Left lung (tissue), 10 donors: Measurements from ENCODE around the gene TALDO1. TPM values are rescaled to one million over a fixed set of nuclear protein-coding genes. Genes with fewer than 3 reads are reported as not detected.
"Not testable (repeated sequence)": the region's sequence is repeated elsewhere in the genome, so short reads cannot be mapped to it uniquely, and the experiment has no call there.

ENCODE experiments used
- ATAC-seq: fragments of 200-7000 bp; cut with Tn5 transposase; one replicate; pipeline ENCODE4 v1.9.1; 2020; ENCODE audit warnings: moderate library complexity
- DNase-seq, 4 donors: peaks; one replicate each; pipeline ENCODE4 v3.0.0-alpha.2; 2013 to 2020
- H3K27ac ChIP-seq, 2 donors: fragments of 200-600 bp; sonication (generic) in 1 of 2; one replicate each; pipeline versions ENCODE4 v1.5.0 to v1.8.0; 2020 to 2021
- H3K27me3 ChIP-seq, 2 donors: fragments of 200-600 bp; sonication (generic) in 1 of 2; one replicate each; pipeline versions ENCODE4 v1.5.0 to v1.8.0; 2020 to 2021
- H3K36me3 ChIP-seq, 2 donors: fragments of 200-600 bp; sonication (generic) in 1 of 2; one replicate each; pipeline versions ENCODE4 v1.5.0 to v1.8.0; 2020 to 2021
- H3K4me1 ChIP-seq, 2 donors: fragments of 200-600 bp; one replicate each; pipeline ENCODE4 v1.8.0; 2021
- H3K4me3 ChIP-seq, 2 donors: fragments of 200-600 bp; sonication (generic) in 1 of 2; one replicate each; pipeline versions ENCODE4 v1.5.0 to v1.8.0; 2020 to 2021; ENCODE audit warnings: mild to moderate bottlenecking in 1 of 2
- H3K9me3 ChIP-seq, 2 donors: fragments of 200-600 bp; sonication (generic) in 1 of 2; one replicate each; pipeline versions ENCODE4 v1.5.0 to v1.8.0; 2020 to 2021
- intact Hi-C, 2 donors: fragments of 100-400 bp; cut with DNase I; formaldehyde crosslinking; loops; one replicate each; pipeline versions ENCODE4 v1.11.2 to v1.14.2; 2022
- polyA plus RNA-seq, 6 donors: library from polyadenylated mRNA; unstranded; fragments of 120-200 nt; gene quantifications; one replicate each; pipeline ENCODE4 v1.2.1, GENCODE V29; 2013; ENCODE audit not compliant: insufficient read length in 6 of 6
- total RNA-seq, 2 donors: library from RNA; stranded (reverse); fragmentation: NEBNext Ultra II Directional; extraction: Animal tissue kit (Norgen Biotek cat#: 25700); gene quantifications; one replicate each; pipeline ENCODE4 v1.2.1, GENCODE V29; 2021
- TF ChIP-seq, protein P1 (sequence below), 2 donors: fragments of 200-600 bp; sonication (generic) in 1 of 2; IDR thresholded peaks; one replicate each; pipeline versions ENCODE4 v1.5.0 to v1.8.0; 2021; ENCODE audit warnings: antibody characterized with exemption in 2 of 2
- donor health status: DM: no; HTN: yes; CAD: no.
- donor health status: DM: no; HTN: no; CAD: no.

The TALDO1 gene
- total and polyA plus RNA-seq, 8 donors, result 100 to 322 (median 119) TPM

DNA sequence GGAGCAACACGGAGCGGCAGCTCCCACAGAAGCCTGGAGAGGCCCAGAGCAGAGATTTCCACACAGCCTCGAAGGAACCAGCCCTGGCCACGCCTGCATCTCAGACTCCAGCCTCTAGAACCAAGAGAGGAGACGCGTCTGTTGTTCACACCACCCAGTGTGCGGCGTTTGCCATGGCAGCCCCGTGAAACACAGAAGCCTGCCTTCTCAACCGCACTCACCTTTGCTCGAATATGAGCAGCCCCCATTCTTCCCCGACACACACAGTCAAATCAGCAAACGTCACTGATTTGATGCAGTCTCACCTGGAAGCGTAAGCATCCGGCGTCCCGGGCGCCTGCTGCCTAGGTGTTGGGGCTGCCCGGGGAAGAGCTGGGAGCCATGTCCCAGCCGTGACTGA lies 14.2 kb upstream of the TALDO1 start:
- Histone ChIP-seq H3K27me3 (peaks cover 0 to 28% of the 10 kb centered on the region in 2 donors), H3K4me3 (no peak overlapping the region), H3K36me3 (no peaks in the 10 kb centered on the region), H3K4me1 (peaks cover 0 to 31% of the 10 kb centered on the region in 2 donors), H3K27ac (no peak overlapping the region), H3K9me3 (no peaks in the 10 kb centered on the region)
- TF ChIP-seq, protein P1, sequence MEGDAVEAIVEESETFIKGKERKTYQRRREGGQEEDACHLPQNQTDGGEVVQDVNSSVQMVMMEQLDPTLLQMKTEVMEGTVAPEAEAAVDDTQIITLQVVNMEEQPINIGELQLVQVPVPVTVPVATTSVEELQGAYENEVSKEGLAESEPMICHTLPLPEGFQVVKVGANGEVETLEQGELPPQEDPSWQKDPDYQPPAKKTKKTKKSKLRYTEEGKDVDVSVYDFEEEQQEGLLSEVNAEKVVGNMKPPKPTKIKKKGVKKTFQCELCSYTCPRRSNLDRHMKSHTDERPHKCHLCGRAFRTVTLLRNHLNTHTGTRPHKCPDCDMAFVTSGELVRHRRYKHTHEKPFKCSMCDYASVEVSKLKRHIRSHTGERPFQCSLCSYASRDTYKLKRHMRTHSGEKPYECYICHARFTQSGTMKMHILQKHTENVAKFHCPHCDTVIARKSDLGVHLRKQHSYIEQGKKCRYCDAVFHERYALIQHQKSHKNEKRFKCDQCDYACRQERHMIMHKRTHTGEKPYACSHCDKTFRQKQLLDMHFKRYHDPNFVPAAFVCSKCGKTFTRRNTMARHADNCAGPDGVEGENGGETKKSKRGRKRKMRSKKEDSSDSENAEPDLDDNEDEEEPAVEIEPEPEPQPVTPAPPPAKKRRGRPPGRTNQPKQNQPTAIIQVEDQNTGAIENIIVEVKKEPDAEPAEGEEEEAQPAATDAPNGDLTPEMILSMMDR (IDR thresholded peaks at IDR 0.05), result no peak
- no peak for ATAC-seq
- intact Hi-C loops, result no loop called here
- no peak for DNase-seq

DNA sequence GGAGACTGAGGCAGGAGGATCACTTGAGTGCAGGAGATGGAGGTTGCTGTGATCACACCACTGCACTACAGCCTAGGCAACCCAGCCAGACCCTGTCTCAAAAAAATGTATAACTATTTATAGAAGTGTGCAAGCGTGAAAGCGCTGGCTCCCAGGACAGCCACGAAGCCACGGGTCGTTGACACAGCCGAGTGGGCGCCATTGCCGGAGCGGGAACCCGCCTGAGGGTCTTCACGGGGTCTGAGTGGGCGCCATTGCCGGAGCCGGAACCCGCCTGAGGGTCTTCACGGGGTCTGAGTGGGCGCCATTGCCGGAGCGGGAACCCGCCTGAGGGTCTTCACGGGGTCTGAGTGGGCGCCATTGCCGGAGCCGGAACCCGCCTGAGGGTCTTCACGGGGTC lies 12.7 kb upstream of the TALDO1 start:
- ATAC-seq, result not testable (repeated sequence)

GRCh38 chr11:737366-737765 lies 9.9 kb upstream of the TALDO1 start:
- ATAC-seq, result no peak
- H3K27me3 ChIP-seq, result peaks cover 0 to 7% of the 10 kb centered on the region in 2 donors

More for the DNA sequence above, 12.7 kb upstream of the TALDO1 start:
- H3K36me3 ChIP-seq, H3K9me3 ChIP-seq, DNase-seq, H3K4me3 ChIP-seq, intact Hi-C loops, H3K27ac ChIP-seq: not testable (repeated sequence)
- Histone ChIP-seq H3K4me1 (peaks cover 0 to 18% of the 10 kb centered on the region in 2 donors), H3K27me3 (peaks cover 0 to 21% of the 10 kb centered on the region in 2 donors)

GRCh38 chr11:737899-738298 lies 9.4 kb upstream of the TALDO1 start:
- ATAC-seq, result peak; percentile 39
- intact Hi-C loops, DNase-seq, H3K27ac ChIP-seq, H3K9me3 ChIP-seq, H3K4me3 ChIP-seq, H3K27me3 ChIP-seq, H3K36me3 ChIP-seq: not testable (repeated sequence)
- H3K4me1 ChIP-seq, result peaks cover 0 to 13% of the 10 kb centered on the region in 2 donors

More at GRCh38 chr11:737366-737765, 9.9 kb upstream of the TALDO1 start:
- no peak for DNase-seq
- Histone ChIP-seq H3K27ac (peak overlapping the region in 1 of 2 donors; percentile 33), H3K4me3 (no peak overlapping the region), H3K4me1 (peaks cover 0 to 13% of the 10 kb centered on the region in 2 donors), H3K9me3 (no peaks in the 10 kb centered on the region), H3K36me3 (no peaks in the 10 kb centered on the region)
- TF ChIP-seq, protein P1 (IDR thresholded peaks at IDR 0.05), result no peak
- intact Hi-C loops, result no loop called here

- Histone ChIP-seq H3K27me3 (no peaks in the 10 kb centered on the region), H3K36me3 (no peaks in the 10 kb centered on the region), H3K9me3 (no peaks in the 10 kb centered on the region), H3K27ac (no peak overlapping the region), H3K4me3 (no peak overlapping the region), H3K4me1 (peaks cover 5 to 26% of the 10 kb centered on the region in 2 donors)
- DNase-seq (no peak), ATAC-seq (no peak)
- TF ChIP-seq, protein P1 (IDR thresholded peaks at IDR 0.05), result no peak
- intact Hi-C loops, result no loop called here
These were observed 5.1 kb upstream of the TALDO1 start for GRCh38 chr11:742156-742546.

DNA sequence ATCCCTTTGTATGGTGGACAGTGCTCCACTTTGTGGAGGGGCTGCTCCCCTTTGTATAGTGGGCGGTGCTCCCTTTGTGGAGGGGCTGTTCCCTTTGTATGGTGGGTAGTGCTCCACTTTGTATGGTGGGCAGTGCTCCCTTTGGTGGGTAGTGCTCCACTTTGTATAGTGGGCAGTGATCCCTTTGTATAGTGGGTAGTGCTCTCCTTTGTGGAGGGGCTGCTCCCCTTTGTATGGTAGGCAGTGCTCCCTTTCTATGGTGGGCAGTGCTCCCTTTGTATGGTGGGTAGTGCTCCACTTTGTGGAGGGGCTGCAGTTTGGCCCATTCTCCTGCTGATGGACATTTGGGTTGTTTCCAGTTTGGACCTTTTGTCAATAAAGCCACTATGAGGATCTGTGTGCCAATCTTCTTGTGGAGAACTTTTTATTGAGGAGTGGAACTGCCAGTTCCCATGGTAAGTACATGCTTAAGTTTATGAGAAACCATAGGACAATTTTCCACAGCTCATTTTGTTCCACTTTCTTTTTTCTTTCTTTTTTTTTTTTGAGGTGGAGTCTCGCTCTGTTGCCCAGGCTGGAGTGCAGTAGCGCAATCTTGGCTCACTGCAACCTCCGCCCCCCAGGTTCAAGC lies 4.6 kb upstream of the TALDO1 start:
- intact Hi-C loops, result no loop called here
- H3K27me3 ChIP-seq, result no peaks in the 10 kb centered on the region

More for the DNA sequence above, 4.6 kb upstream of the TALDO1 start:
- H3K4me1 ChIP-seq, result peaks cover 5 to 21% of the 10 kb centered on the region in 2 donors
- H3K4me3 ChIP-seq, result no peak overlapping the region
- TF ChIP-seq, protein P1 (IDR thresholded peaks at IDR 0.05), result no peak
- no peaks in the 10 kb centered on the region for H3K9me3 ChIP-seq
- ATAC-seq (no peak), DNase-seq (no peak)
- H3K36me3 ChIP-seq, result no peaks in the 10 kb centered on the region
- H3K27ac ChIP-seq, result no peak overlapping the region
